A673 (cell line): ENCODE measurements around the gene RALGPS1. TPM values are rescaled to one million over a fixed set of nuclear protein-coding genes. Genes with fewer than 3 reads are reported as not detected.
A peak's percentile ranks its signal among the peaks of the same experiment; 100 is the strongest.

Source experiments
- BruUV-seq: library from RNA; stranded (reverse); fragments of 400-500 nt; replicated peaks from 2 replicates; lab custom pipeline; 2021; lab: Mats Ljungman, UMichigan
- CTCF ChIA-PET: fragments of 300-600 bp; sonication (Branson Sonifier 250); formaldehyde crosslinking; loops from one replicate; lab custom pipeline; 2022; ENCODE audit warnings: antibody characterized with exemption; lab: Charles Lee
- POLR2A ChIA-PET: fragments of 300-600 bp; sonication (Branson Sonifier 250); formaldehyde crosslinking; loops from one replicate; lab custom pipeline; 2022; ENCODE audit warnings: antibody characterized with exemption; ENCODE audit not compliant: low non-redundant PET; lab: Charles Lee
- DNase-seq: peaks from one replicate; pipeline ENCODE4 v3.0.0-alpha.2; 2015; ENCODE audit warnings: low spot score
- H3K27ac ChIP-seq: fragments of 200-600 bp; sonication (generic); 2 replicates; pipeline ENCODE4 v1.5.1; 2016; ENCODE audit warnings: mixed run types, low read depth, mild to moderate bottlenecking, mixed read lengths, antibody characterized with exemption, low read length; ENCODE audit not compliant: poor library complexity, severe bottlenecking
- H3K27me3 ChIP-seq: fragments of 200-600 bp; sonication (generic); replicated peaks from 2 replicates; pipeline ENCODE4 v1.6.1; 2017; ENCODE audit warnings: mixed run types, low read depth, mild to moderate bottlenecking, mixed read lengths, antibody characterized with exemption, low read length; ENCODE audit not compliant: insufficient read depth, poor library complexity
- H3K36me3 ChIP-seq: fragments of 200-600 bp; sonication (generic); 2 replicates; pipeline ENCODE4 v1.6.1; 2016; ENCODE audit warnings: mixed run types, mild to moderate bottlenecking, mixed read lengths, antibody characterized with exemption, low read length; ENCODE audit not compliant: insufficient read depth, poor library complexity, severe bottlenecking
- H3K4me1 ChIP-seq: fragments of 200-600 bp; sonication (generic); 2 replicates; pipeline ENCODE4 v1.6.1; 2017; ENCODE audit warnings: mixed run types, mild to moderate bottlenecking, mixed read lengths, antibody characterized with exemption, low read length; ENCODE audit not compliant: insufficient read depth, poor library complexity, severe bottlenecking
- H3K4me3 ChIP-seq: fragments of 200-600 bp; sonication (generic); 2 replicates; pipeline ENCODE4 v1.5.1; 2016; ENCODE audit warnings: low read depth, mixed run types, mild to moderate bottlenecking, mixed read lengths, low read length; ENCODE audit not compliant: poor library complexity, severe bottlenecking
- H3K9me3 ChIP-seq: fragments of 200-600 bp; sonication (generic); 2 replicates; pipeline ENCODE4 v1.6.1; 2016; ENCODE audit warnings: mixed run types, low read depth, mild to moderate bottlenecking, mixed read lengths, antibody characterized with exemption, low read length; ENCODE audit not compliant: poor library complexity, severe bottlenecking
- EZH2 ChIP-seq: fragments of 200-600 bp; sonication (generic); IDR thresholded peaks from 2 replicates; pipeline ENCODE4 v1.6.1; 2017; ENCODE audit warnings: borderline replicate concordance, low read depth, mild to moderate bottlenecking, mixed read lengths, antibody characterized with exemption, low read length; ENCODE audit not compliant: poor library complexity, severe bottlenecking
- intact Hi-C: fragments of 100-400 bp; cut with micrococcal nuclease; formaldehyde crosslinking; loops from one replicate; pipeline ENCODE4 v1.10.0; 2022; ENCODE audit not compliant: unreplicated experiment
- total RNA-seq: library from RNA; stranded (reverse); gene quantifications from 2 replicates; pipeline ENCODE4 v1.2.3, GENCODE V29; 2021
- TF ChIP-seq, protein P1 (sequence below): fragments of 300-800, 200-600 bp; sonication (generic); conservative IDR thresholded peaks from 2 replicates; pipeline ENCODE4 v1.5.1; 2017; ENCODE audit warnings: low read depth, mild to moderate bottlenecking, antibody characterized with exemption, low read length, moderate library complexity, mixed read lengths

RALGPS1 gene
- total RNA-seq, 1 experiment from 2014 or later: 3.9 TPM

DNA sequence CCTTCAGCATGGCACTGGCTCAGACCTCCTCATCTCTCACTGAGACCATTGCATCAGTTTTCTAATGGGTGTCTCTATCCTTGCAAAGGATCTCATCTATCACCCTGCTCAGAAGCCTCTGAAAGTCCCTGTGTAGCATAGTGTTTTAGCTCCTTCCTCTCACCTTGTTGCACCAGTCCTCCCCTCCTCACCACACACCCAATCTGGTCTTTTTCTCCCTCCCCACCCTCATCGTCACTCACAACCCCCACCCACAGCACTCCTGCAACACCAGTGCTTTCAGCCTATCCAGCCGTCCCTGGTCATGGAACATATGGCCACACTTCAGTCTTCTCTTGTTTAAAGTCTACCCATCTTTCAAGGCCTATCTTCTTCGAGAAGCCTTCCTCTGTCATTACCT is 133.4 kb downstream of the RALGPS1 start:
- peaks cover 23% of the 10 kb centered on the region for H3K4me1 ChIP-seq
- intact Hi-C loops: no loop called here
- no peak overlapping the region for H3K4me3 ChIP-seq
- H3K27me3 ChIP-seq: no peaks in the 10 kb centered on the region
- CTCF ChIA-PET: no interaction called here
- BruUV-seq: no TSS peak
- POLR2A ChIA-PET: no interaction called here
- TF ChIP-seq, protein P1, sequence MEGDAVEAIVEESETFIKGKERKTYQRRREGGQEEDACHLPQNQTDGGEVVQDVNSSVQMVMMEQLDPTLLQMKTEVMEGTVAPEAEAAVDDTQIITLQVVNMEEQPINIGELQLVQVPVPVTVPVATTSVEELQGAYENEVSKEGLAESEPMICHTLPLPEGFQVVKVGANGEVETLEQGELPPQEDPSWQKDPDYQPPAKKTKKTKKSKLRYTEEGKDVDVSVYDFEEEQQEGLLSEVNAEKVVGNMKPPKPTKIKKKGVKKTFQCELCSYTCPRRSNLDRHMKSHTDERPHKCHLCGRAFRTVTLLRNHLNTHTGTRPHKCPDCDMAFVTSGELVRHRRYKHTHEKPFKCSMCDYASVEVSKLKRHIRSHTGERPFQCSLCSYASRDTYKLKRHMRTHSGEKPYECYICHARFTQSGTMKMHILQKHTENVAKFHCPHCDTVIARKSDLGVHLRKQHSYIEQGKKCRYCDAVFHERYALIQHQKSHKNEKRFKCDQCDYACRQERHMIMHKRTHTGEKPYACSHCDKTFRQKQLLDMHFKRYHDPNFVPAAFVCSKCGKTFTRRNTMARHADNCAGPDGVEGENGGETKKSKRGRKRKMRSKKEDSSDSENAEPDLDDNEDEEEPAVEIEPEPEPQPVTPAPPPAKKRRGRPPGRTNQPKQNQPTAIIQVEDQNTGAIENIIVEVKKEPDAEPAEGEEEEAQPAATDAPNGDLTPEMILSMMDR: no peak
- no peak for TF ChIP-seq EZH2
- no peaks in the 10 kb centered on the region for H3K36me3 ChIP-seq
- no peak for DNase-seq
- no peak overlapping the region for H3K27ac ChIP-seq
- H3K9me3 ChIP-seq: no peaks in the 10 kb centered on the region

GRCh38 chr9:127049044-127049443 is 134.5 kb downstream of the RALGPS1 start:
- intact Hi-C loops: no loop called here
- H3K27ac ChIP-seq: no peak overlapping the region
- peaks cover 23% of the 10 kb centered on the region for H3K4me1 ChIP-seq
- ChIA-PET CTCF (interaction anchor here (0.6 kb wide), 1 partner anchor 137 kb away, joined by 4 read pairs; no protein-coding TSS in a partner anchor), POLR2A (no interaction called here)
- DNase-seq: peak; percentile 55
- H3K9me3 ChIP-seq: no peaks in the 10 kb centered on the region
- no peak for TF ChIP-seq EZH2
- TF ChIP-seq, protein P1: no peak
- no peaks in the 10 kb centered on the region for H3K36me3 ChIP-seq
- no TSS peak for BruUV-seq
- H3K4me3 ChIP-seq: no peak overlapping the region
- no peaks in the 10 kb centered on the region for H3K27me3 ChIP-seq

DNA sequence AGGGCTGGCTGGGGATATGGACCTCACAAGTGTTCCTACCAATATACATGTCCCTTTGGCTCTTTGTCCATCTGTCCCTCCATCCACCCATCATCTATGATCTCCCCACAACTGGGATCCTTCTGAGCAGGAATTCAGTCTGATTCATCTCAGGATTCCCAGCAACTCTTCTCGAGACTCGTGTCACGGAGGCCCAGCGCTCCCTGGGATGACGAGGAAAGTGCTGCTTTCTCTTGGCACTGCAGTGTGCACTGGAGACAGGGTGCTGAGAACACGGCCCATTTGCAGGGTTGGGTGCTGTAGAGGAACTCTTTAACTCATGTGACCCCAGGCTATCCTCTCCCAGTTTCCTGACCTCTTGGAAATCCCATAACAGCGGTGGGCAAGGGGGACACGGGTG is 135.0 kb downstream of the RALGPS1 start:
- intact Hi-C loops: no loop called here
- Histone ChIP-seq H3K4me3 (no peak overlapping the region), H3K27me3 (no peaks in the 10 kb centered on the region), H3K36me3 (no peaks in the 10 kb centered on the region), H3K9me3 (no peaks in the 10 kb centered on the region), H3K4me1 (peaks cover 23% of the 10 kb centered on the region), H3K27ac (no peak overlapping the region)
- ChIA-PET CTCF (no interaction called here), POLR2A (no interaction called here)
- DNase-seq: no peak
- TF ChIP-seq, protein P1: no peak
- TF ChIP-seq EZH2: no peak
- no TSS peak for BruUV-seq
